Adrenal gland (tissue), 5 donors: ENCODE results near the gene IQGAP2.

Source experiments
- POLR2A ChIP-seq, 2 donors: fragments of 450-650 bp; IDR thresholded peaks; one replicate each; pipeline ENCODE4 v1.6.1; 2017; ENCODE audit warnings: antibody characterized with exemption in 2 of 2, mild to moderate bottlenecking in 2 of 2, moderate library complexity in 1 of 2
- TF ChIP-seq, protein P1 (sequence below), 6 experiments: fragments of 450-650 bp in 4 of 6; fragments of 200-600 bp in 2 of 6; sonication (generic) in 1 of 6; IDR thresholded peaks; 1 replicate in 5 of 6; 2 replicates in 1 of 6; pipeline versions ENCODE4 v1.5.1 to v1.8.0; 2016 to 2021; ENCODE audit warnings: antibody characterized with exemption in 6 of 6, mild to moderate bottlenecking in 2 of 6, moderate library complexity in 1 of 6
- donor health status: DM: no; HTN: no; CAD: no.

DNA sequence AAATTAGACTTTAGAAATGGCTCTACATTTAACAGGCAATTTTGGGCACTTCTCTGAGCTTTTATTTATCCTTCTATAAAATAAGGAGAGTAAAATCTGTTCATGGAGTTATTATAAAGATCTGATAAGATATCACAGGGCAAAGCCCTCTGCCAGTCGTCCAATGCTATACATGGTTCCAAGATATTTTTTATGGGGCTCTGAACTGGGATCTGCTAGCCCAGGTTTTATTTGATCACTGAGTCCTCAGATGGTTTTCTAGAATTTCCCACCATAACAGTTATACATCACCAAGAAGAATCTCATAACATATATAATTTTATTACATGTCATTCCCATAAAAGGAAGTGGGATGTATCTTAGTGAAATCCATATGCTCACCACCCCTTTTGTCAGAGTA lies 23.2 kb upstream of the IQGAP2 start:
- TF ChIP-seq, protein P1, sequence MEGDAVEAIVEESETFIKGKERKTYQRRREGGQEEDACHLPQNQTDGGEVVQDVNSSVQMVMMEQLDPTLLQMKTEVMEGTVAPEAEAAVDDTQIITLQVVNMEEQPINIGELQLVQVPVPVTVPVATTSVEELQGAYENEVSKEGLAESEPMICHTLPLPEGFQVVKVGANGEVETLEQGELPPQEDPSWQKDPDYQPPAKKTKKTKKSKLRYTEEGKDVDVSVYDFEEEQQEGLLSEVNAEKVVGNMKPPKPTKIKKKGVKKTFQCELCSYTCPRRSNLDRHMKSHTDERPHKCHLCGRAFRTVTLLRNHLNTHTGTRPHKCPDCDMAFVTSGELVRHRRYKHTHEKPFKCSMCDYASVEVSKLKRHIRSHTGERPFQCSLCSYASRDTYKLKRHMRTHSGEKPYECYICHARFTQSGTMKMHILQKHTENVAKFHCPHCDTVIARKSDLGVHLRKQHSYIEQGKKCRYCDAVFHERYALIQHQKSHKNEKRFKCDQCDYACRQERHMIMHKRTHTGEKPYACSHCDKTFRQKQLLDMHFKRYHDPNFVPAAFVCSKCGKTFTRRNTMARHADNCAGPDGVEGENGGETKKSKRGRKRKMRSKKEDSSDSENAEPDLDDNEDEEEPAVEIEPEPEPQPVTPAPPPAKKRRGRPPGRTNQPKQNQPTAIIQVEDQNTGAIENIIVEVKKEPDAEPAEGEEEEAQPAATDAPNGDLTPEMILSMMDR (IDR thresholded peaks at IDR 0.05), result no peak
- TF ChIP-seq POLR2A (IDR thresholded peaks at IDR 0.05), result no peak
